Stimulated activated CD4-positive, alpha-beta T cell treated with anti-CD3 and anti-CD28 coated beads, Interleukin-1b, Interleukin-23, amount 100 ng/mL, for 24 hours (primary cell): ENCODE data around the gene CEP128.

Experiments used
- DNase-seq, 4 experiments: peaks; one replicate each; pipeline ENCODE4 v3.0.0-alpha.2; 2020; ENCODE audit warnings: low read depth in 4 of 4, low spot score in 1 of 4

CEP128 gene

DNA sequence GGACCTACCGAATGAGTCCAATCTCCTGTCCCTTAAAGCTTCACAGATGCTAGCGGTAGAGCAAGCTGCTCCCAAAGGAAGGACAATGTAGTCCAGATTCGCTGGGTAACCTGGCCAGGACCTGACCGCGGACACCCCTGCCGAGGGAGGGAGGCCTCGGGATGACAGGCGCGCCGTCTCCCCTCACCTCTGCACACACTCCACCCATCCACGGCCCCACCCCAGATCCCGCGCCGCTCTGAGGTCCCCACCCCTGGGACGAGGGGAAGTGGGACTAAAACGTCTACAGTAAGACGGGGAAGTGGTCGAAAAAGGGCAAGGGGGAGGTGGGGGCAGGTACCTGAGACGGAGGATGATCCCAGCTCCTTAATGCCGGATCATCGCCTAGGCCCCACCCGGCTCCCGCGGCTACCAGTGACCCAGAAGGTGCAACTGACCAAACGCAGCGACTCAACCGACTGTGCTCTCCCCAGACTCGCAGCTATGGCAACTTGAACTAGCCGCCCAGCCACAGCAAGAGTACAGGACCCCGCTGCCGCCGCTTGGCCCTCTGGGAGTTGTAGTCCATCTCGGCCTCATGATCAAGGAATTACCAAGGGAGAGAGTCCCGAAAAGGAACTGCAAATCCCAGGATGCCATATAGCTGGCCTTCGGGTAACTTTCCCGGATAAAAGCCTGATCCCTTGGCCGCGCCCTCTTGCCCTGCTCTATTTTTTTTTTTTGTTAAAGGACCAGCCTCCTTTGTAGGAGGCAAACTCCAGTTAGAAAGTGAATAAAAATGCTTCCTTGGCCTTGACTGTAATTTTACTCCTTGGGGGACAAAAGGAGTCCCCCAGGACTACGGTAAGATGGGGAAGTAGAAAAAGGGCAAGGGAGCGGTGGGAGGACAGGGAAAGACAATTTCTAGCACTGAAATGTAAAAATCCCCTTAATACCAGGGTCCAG, at the start of gene CEP128:
Gene CEP128 (minus strand): TSS at position 498 of the 945 bp plus-strand sequence.
- peak; percentile 67 to 84 (median 72) for DNase-seq

DNA sequence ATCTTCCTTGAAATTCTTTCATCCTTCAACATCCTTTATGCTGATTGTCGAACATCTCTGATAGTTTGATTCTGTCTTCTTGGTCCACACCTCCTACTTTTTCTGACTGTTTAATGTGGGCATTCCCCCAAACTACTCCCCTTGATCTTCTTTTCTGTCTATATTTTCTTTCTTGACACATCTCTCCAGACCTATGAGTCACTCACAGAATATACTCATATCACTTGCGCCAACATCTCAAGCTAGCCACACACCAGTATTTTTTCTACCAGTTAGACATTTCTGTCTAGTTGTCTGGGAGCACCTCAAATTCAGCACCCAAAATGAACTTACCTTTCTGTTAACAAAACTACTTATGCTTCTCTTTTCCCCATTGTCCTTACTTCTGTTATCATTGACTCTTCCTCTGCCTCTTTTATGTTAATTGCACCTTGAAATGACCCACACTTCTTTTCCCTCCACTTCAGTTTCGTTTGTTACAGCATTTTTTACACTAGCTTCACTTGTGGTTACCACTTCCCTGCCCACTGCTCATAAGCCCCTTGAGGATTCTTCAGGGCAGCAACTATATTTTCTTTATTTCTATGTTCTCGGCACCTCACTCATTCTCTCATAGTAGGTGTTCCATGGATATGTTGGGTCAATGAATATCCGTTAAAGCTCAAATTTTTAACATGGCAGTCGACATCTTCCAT, 47.3 kb upstream of the CEP128 start:
- DNase-seq: no peak

- DNase-seq: no peak
These were observed 46.7 kb upstream of the CEP128 start for GRCh38 chr14:80988192-80988591.

GRCh38 chr14:80987235-80988032, 45.9 kb upstream of the CEP128 start:
- DNase-seq: peak; percentile 33 to 45 (median 36)

DNA sequence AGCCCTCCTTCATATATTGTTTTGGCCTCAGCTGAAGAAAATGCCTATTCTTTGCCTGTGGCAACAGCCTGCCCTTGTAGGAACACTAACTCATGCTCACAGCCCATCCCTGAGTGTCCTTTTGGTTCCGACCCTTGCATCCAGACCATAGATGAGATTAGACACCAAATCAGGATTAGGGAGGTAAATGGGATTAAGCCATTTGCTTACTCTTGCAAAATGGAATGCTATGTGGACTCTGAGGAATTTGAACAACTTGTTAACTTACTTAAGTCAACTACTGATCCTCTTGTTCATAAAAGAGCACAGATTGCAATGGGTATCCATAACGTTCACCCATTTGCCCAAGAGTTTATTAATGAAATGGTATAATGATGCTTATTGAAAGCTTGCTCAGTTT, 41.2 kb upstream of the CEP128 start:
- DNase-seq: no peak

DNA sequence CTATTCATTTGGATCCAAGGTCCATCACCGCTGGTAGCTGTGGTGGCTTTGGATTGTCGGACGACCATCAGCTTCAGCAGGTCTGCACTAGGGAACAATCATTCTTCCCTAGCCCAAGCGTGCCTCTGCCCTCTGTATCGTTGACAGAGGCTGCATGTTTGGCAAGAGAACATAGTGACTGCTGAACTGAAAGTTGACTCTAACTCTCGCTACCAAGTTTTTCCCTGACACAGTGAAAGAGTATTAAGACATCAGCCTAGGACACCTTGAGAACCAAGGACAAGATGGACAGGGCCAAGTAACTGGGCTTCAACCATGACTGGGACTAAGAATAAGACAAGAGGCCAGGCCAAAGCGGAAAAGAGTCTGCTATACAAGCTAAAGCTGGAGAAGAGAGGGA, 40.1 kb upstream of the CEP128 start:
- DNase-seq: no peak

DNA sequence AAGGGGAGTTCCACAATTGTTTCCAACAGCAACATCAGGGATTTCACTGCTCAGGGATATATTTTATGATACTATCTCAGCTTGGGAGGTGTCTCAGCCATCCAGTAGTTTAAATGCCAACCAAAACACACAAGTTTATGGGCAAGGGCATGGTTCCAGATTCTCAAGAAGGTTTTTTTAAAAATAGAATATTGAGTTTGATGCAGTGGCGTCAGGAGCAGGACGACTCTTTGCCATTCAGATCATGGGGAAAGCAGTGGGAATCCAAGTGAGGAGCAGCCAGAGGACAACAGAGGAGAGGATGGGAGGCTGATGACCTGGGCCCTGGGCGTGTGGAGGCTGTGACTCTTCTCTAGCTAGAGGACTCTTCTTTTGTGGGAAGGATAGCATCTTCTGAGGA, 39.6 kb upstream of the CEP128 start:
- DNase-seq: no peak

GRCh38 chr14:80979951-80980350, 38.4 kb upstream of the CEP128 start:
- no peak for DNase-seq

- no peak for DNase-seq
These were observed 36.9 kb upstream of the CEP128 start for GRCh38 chr14:80978403-80978802.

DNA sequence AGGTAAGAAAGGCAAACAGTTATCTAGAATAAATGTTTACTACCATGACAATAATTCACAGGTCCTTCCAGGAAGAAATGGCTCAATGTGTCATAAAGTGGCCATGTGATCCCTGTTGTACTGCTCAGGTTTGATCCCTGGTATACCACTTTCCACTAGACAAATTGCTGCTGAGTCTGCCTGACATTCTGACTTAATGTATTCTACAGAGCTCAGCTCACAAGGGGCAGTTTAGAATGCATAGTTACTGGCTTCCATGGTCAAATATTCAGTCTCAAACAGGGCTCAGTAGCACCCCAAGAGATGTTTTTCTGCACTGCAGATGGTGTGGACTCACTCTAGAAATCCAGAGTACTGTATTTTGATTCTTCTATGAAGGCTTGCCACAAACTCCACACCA, 35.7 kb upstream of the CEP128 start:
- DNase-seq: no peak

GRCh38 chr14:80974679-80975078, 33.1 kb upstream of the CEP128 start:
- DNase-seq: no peak

GRCh38 chr14:80973931-80974641, 32.5 kb upstream of the CEP128 start:
- no peak for DNase-seq

DNA sequence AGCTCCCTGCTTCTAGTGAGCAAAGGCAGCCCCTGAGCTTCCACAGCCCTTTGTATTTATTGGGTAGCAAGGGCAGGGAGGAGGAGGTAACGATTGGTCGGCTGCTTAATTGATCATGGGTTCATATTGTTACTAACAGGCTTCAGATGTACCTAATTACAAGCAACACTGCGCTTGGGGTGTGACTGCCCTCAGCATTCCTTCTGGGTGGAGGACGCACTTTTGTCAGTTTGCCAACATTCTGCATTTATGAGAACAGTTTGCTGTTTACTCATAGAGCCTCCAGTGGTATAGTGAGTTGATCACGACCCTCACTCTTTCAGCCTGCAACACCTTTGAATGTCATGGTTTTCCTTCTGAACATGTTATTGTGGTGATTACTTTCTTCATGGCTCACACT, 23.5 kb upstream of the CEP128 start:
- no peak for DNase-seq

- peak in 2 of 4 experiments; percentile 22 to 29 for DNase-seq
These were observed 18.0 kb upstream of the CEP128 start for GRCh38 chr14:80959496-80959895.

DNA sequence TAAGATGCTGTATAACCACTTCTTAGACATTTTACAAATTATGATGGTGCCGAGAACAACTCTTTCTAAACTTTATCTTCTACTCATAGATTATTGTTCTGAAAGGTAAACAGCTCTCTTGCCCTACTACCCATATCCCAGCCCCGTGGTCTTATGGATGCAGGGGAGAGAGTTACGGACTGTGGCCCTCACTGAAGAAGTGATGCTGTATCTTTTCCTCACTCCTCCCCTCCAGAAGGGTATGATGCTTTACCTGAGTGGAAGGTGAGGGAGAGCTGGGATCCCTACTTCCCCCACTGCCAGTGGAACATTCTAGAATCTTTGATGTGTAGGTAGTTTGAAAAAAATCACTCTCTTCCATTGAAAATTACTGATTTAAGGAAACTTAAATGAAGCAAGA, 17.4 kb upstream of the CEP128 start:
- no peak for DNase-seq

DNA sequence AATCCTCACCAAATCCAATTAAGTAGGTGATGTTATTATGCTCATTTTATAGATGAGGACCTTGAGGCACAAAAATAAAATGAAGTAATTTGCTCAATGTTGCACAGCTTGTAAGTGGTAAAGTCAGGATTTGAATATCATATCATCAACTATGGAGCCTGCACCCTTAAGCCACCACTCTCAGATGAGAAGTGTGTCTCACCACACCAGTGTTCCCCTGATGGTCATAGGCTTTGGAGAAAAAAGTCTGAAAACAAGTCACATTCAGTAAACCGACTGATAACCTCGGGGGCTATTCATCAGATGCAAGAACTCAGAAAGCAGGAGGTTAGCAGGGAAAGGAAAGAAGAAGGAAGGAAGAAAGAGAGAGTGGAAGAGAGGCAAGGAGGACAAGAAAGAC, 16.7 kb upstream of the CEP128 start:
- no peak for DNase-seq

DNA sequence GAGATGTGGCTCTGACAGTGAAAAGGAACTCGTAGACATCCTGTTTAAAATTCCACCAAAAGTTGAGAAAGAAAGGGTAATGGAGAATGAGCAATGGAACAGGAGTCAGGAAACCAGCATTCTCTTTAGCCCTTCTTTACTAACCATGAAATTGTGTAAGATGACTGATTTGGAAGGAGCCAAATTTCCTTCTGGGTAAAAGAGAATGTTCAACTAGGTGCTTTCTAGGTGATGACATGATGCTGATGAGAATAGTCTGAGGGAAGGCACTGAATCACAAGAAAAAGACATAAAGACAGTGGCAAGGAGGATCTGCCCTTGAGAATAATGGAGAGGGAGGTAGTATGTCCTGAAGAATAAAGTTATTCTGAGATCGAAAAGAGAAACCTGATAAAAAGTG, 16.1 kb upstream of the CEP128 start:
- no peak for DNase-seq

GRCh38 chr14:80956922-80957321, 15.4 kb upstream of the CEP128 start:
- no peak for DNase-seq

DNA sequence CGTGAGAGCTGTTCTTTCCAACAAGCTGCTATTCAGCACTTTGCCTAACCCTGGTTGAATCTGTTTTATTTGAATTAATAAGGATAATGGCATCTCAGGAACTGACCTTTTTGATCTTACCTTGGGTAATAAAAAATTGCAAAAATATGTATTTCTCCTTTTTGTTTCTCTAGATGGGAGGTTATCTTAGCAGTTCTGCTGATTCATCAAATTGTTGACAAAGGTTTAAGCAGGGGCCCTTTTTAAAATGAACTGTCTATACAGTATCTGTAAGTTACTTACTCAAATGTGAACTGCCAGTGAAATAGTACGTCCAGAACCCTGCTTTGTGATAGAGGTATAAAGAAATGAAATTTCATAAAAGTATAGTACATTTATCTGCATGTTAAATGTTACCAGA, 14.6 kb upstream of the CEP128 start:
- no peak for DNase-seq

- no peak for DNase-seq
These were observed 13.9 kb upstream of the CEP128 start, which contains the start of gene TSHR for GRCh38 chr14:80955416-80955941. Gene TSHR (plus strand): TSS chr14:80955621. CDS start chr14:80955681, 60 bp downstream.
